NCI-H2171 treated with DMSO at 0.1 percent for 48 hours (cell line): ENCODE measurements around the gene SLC38A6.
"Not testable (repeated sequence)": the region's sequence is repeated elsewhere in the genome, so short reads cannot be mapped to it uniquely, and the experiment has no call there.

Source experiments
- DNase-seq: peaks from one replicate; lab custom pipeline; 2025; lab: John Stamatoyannopoulos, UW

The SLC38A6 gene

DNA sequence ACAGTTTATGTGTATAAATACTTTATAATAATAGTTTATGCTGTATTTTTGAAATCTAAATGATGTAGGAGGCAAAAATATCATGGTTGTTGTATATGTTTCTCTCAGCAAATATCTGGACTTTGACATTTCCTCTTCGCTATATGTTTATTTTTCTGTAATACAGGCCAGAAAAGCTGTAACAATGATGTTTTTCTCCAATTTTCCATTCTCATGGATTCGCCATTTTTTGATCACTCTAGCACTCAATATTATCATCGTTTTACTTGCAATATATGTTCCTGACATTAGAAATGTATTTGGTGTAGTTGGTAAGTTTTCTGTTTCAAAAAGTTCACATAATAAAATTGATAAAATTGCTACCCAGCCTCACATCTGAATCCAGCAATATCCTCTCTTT lies 70.6 kb downstream of the SLC38A6 start:
- DNase-seq, result no peak

DNA sequence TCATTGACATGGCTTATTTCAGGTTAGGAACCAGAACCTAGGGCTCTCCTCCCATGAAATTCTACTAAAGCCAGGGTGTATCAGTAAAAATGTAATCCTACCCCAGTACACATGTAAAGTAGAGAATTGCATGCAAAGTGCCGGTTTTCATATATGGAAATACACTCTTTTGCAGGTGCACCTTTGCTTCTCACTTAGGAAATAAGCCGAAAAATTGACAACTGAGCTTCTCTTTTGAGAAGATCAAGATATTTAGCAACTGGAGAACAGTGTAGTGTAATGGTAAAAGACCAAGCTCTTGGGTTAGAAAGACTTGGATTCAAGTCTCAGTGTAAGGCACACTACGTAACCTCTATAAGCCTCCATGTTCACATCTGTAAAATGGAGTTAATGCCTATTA lies 82.4 kb downstream of the SLC38A6 start:
- DNase-seq, result no peak

GRCh38 chr14:61064210-61064609 lies 83.2 kb downstream of the SLC38A6 start:
- peak; percentile 85 for DNase-seq

DNA sequence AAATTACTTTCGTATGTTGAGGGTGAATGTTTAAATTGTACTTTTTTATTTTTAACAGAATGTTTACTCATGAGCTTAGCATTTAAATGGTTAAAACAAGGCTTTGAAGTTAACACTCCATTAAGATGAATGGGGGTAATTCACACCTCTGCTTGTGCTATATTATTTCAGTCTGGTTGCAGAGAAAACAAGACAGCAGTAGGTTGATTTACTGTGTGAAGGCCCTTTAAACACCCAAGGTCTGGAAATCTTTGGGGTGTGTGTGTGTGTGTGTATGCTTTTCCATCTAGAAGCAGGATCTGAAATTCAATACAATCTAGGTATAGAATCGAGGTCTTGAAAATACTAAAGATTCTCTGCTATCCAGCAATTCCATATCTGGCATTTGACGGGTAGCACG lies 83.8 kb downstream of the SLC38A6 start:
- peak; percentile 64 for DNase-seq

DNA sequence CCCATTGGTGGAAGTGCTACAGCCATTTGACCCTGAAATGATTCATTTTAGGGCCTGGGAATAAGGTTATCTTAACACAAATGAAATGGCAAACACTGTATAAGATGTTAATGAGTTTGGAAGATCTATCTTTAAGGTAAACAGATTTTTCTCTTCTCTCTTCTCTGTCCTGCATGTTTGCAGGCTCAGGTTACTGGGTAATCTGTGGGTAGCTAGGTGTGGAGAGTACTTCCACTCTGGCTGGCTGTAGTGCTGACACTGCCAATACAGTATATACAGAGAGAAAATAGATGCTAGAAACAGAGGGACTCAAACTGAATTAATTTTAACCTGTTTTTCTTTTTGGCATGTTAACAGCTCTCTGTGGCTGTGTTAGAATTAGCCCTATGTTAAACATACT lies 84.6 kb downstream of the SLC38A6 start:
- DNase-seq, result peak; percentile 64

DNA sequence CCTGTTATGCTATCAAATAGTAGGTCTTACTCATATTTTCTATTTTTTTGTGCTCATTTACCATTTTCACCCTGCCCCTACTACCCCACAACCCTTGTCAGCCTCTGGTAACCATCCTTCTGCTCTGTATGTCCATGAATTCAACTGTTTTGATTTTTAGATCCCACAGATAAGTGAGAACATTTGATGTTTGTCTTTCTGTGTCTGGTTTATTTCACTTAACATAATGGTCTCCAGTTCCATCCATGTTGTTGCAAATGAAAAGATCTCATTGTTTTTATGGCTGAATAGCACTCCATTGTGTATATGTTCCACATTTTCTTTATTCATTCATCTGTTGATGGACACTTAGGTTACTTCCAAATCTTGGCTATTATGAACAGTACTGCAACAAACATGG lies 91.4 kb downstream of the SLC38A6 start:
- not testable (repeated sequence) for DNase-seq

DNA sequence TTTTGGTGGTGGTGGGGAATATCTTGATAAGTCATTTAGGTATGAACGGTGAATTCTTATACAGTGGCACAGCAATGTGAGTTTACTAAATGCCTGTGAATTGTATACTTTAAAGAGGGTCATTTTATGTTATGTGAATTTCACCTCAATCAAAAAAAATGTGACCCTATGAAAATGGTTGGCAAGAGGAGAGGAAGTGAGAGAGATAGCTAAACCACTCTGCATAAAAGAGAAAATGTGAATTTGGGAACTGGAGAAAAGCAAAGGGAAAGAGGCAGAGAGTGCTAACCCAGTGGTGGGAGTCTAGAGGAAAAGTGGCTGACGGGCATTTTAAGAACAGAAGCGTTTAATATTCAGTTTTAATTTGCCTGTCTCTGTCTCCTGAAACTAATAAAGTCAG lies 93.8 kb downstream of the SLC38A6 start:
- DNase-seq, result no peak

- DNase-seq, result no peak
Observed at GRCh38 chr14:61076556-61076955, 95.5 kb downstream of the SLC38A6 start.

DNA sequence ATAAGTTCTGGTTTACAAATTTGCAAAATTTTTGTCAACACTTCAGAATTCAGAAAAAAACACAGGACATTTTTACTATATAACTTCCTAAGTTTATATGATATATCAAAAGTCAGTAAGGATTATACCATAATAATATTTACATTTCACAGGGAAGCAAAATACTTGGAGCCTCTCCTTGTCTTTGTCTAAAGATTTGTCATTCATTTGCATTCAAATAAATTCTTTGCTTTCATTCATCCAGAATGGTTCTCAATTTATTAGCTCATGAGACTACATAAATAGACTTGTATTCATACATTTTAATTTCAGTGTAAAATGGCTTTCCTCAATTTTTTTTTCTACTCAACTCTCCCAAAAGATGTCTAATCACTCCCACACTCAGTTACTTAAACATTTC lies 96.4 kb downstream of the SLC38A6 start:
- DNase-seq, result no peak

DNA sequence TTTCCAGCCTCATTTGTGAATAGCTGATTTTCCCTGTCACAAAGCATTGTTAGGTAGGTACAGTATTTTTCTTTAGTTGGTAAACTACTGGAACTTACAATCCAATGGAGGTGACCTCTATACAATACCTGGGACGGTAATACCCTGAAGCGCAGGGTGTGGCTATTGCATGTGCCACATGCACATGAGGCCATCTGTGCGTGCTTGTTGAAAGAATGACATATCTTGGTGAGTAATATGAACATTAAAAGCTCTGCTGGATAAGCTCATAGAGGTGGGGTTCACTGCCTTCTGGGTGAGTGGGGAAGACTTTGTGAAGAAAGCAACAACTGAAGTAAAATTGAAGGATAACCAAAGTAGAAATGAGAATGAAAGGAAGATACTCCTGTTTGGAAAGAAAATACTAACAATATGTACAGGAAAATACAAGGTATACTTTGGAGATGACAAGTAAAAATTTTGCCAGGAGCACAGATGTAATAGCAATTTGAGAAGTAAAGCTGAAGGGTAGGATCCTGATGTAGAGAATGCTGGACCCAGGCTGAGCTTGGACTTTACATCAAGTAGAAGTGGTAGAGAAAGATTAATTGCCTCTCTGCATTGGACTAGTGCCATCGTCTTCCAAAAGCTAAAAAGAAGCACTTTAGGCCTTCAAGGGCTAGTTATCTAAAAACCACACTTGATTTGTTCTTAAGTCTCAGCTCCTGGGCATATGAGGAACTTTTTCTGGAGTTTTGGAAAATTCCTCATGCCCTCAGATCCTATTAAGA lies 97.1 kb downstream of the SLC38A6 start:
- peak; percentile 30 for DNase-seq

GRCh38 chr14:61080591-61081010 lies 99.6 kb downstream of the SLC38A6 start:
- no peak for DNase-seq

DNA sequence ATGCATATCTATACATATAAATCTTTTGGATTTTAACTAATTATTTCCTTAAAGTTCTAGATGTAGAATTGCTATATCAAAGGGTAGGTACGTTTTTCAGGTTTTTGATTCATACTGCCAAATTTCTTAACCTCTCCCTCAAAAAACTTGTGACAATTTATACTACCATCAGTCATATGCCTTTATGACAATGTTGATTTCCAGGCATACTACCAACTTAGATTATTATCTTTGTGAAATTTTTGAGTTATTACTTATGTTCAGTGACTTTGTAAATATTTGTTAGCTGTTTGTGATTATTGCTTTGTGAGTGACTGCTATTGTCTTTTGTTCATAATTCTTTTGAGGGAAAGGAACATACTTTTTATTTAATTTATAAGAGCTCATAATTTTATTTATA lies 107.0 kb downstream of the SLC38A6 start:
- DNase-seq, result no peak

GRCh38 chr14:61089126-61089750 lies 108.2 kb downstream of the SLC38A6 start:
- DNase-seq, result no peak

DNA sequence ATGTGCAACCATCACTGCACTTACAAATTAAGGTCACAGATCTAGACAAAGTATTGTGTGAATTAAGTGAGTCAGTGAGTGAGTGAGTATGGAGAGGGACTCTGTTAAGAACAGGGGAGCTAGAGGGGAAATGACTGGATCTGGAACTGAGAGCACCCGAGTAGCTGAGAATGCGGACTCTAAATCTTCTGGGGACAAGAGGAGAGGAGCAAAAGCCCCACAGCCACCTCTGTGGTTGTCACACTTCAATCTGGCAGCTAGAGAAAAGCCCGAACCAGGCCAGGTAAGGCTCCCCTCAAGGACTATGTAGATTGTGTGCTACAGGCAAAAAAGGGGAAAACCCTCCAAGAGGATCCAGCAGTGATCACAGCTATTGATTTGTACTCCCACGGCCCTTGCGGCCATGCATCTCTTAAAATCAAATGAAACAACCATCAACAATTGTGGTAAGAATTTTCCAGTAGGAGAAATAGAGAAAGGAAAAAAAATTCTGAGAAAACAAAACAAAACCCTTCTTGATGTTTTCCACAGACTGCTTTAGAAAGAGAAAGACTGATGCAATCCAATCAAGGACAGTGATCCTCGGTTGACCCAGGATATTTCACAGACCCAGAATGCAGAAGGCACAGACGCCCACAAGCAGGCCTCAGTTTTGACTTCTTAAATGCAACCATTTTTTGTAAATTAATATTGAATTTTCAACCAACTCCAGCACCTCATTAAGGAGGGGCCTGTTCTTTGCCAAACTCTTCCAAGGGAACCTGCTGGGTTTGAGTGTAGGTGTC lies 109.6 kb downstream of the SLC38A6 start:
- DNase-seq, result no peak

GRCh38 chr14:61091657-61092273 lies 110.7 kb downstream of the SLC38A6 start:
- no peak for DNase-seq

DNA sequence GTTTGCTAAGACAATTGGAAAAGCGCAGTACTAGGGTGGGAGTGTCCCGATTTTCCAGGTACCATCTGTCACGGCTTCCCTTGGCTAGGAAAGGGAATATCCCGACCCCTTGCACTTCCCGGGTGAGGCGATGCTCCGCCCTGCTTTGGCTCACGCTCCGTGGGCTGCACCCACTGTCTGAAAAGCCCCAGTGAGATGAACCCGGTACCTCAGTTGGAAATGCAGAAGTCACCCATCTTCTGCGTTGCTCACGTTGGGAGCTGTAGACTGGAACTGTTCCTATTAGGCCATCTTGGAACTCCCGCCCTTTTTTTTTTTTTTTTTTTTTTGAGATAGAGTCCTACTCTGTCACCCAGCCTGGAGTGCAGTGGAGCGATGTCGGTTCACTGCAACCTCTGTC lies 117.1 kb downstream of the SLC38A6 start:
- not testable (repeated sequence) for DNase-seq

DNA sequence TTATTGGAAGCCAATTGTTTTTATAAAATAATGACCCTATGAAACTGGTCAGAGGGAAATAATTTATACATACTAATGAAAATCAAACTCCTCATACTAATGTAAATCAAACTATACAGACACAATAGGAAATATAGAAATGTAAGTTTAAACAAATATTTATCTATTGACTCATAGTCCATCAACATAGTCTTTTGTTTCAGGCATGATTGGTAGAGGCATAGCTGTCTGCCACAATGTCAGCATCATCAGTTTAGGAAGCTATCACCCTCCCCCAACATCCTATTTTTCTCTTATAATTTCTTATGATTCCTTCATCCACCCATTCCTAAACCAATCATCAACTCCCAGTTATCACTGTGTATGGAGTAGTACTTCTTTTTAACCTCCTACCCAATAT lies 117.7 kb downstream of the SLC38A6 start:
- no peak for DNase-seq

GRCh38 chr14:61099216-61099835 lies 118.3 kb downstream of the SLC38A6 start:
- peak; percentile 57 for DNase-seq

GRCh38 chr14:61101803-61102548 lies 120.9 kb downstream of the SLC38A6 start:
- no peak for DNase-seq
